PC-9 (cell line): ENCODE measurements around the gene ZNF574. TPM values are rescaled to one million over a fixed set of nuclear protein-coding genes. Genes with fewer than 3 reads are reported as not detected.
A peak's percentile ranks its signal among the peaks of the same experiment; 100 is the strongest.

Experiments
- BruUV-seq: library from RNA; stranded (reverse); fragments of 400-500 nt; replicated peaks from 2 replicates; lab custom pipeline; 2021; lab: Mats Ljungman, UMichigan
- CTCF ChIA-PET: fragments of 300-600 bp; sonication (Branson Sonifier 250); formaldehyde crosslinking; loops from one replicate; lab custom pipeline; 2022; ENCODE audit warnings: antibody characterized with exemption; lab: Charles Lee
- POLR2A ChIA-PET: fragments of 300-600 bp; sonication (Branson Sonifier 250); formaldehyde crosslinking; loops from one replicate; lab custom pipeline; 2022; ENCODE audit warnings: antibody characterized with exemption; ENCODE audit not compliant: unreplicated experiment; lab: Charles Lee
- DNase-seq, 2 experiments: peaks; one replicate each; pipeline versions ENCODE4 v3.0.0 to v3.0.0-alpha.2; 2015 to 2022; ENCODE audit warnings: mixed read lengths in 1 of 2
- H2AFZ ChIP-seq: fragments of 200-600 bp; sonication (generic); 2 replicates; pipeline ENCODE4 v1.8.1; 2017; ENCODE audit warnings: antibody characterized with exemption
- H3F3A ChIP-seq: fragments of 200-600 bp; sonication (generic); 2 replicates; pipeline ENCODE4 v1.8.1; 2017; ENCODE audit warnings: antibody characterized with exemption, mild to moderate bottlenecking, low read depth; ENCODE audit not compliant: insufficient read depth
- H3K27ac ChIP-seq: fragments of 200-600 bp; sonication (generic); 2 replicates; pipeline ENCODE4 v1.6.1; 2016; ENCODE audit warnings: mixed run types
- H3K27me3 ChIP-seq: fragments of 200-600 bp; sonication (generic); 2 replicates; pipeline ENCODE4 v1.6.1; 2016; ENCODE audit warnings: low read depth, mixed run types; ENCODE audit not compliant: insufficient read depth
- H3K36me3 ChIP-seq: fragments of 200-600 bp; sonication (generic); 2 replicates; pipeline ENCODE4 v1.6.1; 2016; ENCODE audit warnings: low read depth, mixed run types
- H3K4me1 ChIP-seq: fragments of 200-600 bp; sonication (generic); replicated peaks from 2 replicates; pipeline ENCODE4 v1.6.1; 2016; ENCODE audit warnings: mixed run types; ENCODE audit not compliant: insufficient read depth
- H3K4me2 ChIP-seq: fragments of 200-600 bp; sonication (generic); 2 replicates; pipeline ENCODE4 v1.6.1; 2017; ENCODE audit warnings: mixed run types
- H3K4me3 ChIP-seq: fragments of 200-600 bp; sonication (generic); 2 replicates; pipeline ENCODE4 v1.6.1; 2016; ENCODE audit warnings: mixed run types
- H3K79me2 ChIP-seq: fragments of 200-600 bp; sonication (generic); 2 replicates; pipeline ENCODE4 v1.6.1; 2017; ENCODE audit warnings: low read depth, mixed run types
- H3K9me2 ChIP-seq: fragments of 200-600 bp; sonication (generic); 2 replicates; pipeline ENCODE4 v1.8.1; 2017; ENCODE audit warnings: mild to moderate bottlenecking; ENCODE audit not compliant: insufficient read depth
- H3K9me3 ChIP-seq: fragments of 200-600 bp; sonication (generic); 2 replicates; pipeline ENCODE4 v1.8.1; 2016; ENCODE audit warnings: low read depth; ENCODE audit not compliant: insufficient read depth
- H4K20me1 ChIP-seq: fragments of 200-600 bp; sonication (generic); 2 replicates; pipeline ENCODE4 v1.8.1; 2017; ENCODE audit not compliant: insufficient read depth
- CTCF ChIP-seq: fragments of 200-600 bp; sonication (generic); conservative IDR thresholded peaks from 2 replicates; pipeline ENCODE4 v1.6.1; 2017; ENCODE audit warnings: mixed run types, antibody characterized with exemption, mild to moderate bottlenecking, moderate library complexity
- EZH2 ChIP-seq: fragments of 200-600 bp; sonication (generic); IDR thresholded peaks from 2 replicates; pipeline ENCODE4 v1.8.0; 2017; ENCODE audit warnings: antibody characterized with exemption, low read depth
- intact Hi-C: fragments of 100-400 bp; cut with micrococcal nuclease; formaldehyde crosslinking; loops from one replicate; pipeline ENCODE4 v1.10.0; 2022; ENCODE audit not compliant: unreplicated experiment
- total RNA-seq: library from RNA; stranded (reverse); gene quantifications from 2 replicates; pipeline ENCODE4 v1.2.3, GENCODE V29; 2021

The ZNF574 gene
- total RNA-seq, 1 experiment from 2014 or later = 19.4 TPM

GRCh38 chr19:42030645-42031440 lies 45.1 kb upstream of the ZNF574 start:
- no peaks in the 10 kb centered on the region for H3K79me2 ChIP-seq
- TF ChIP-seq EZH2 = no peak
- no peak for TF ChIP-seq CTCF
- no peak overlapping the region for H3K4me3 ChIP-seq
- BruUV-seq = no TSS peak
- H3K36me3 ChIP-seq = no peaks in the 10 kb centered on the region
- intact Hi-C loops = loop anchor here (5.0 kb wide), 1 partner anchor 46 kb away; the partner anchor contains the start of gene ZNF574
- H3K27ac ChIP-seq = no peak overlapping the region
- no peak for DNase-seq
- no peaks in the 10 kb centered on the region for H3K9me3 ChIP-seq
- no peaks in the 10 kb centered on the region for H3K9me2 ChIP-seq
- H2AFZ ChIP-seq = no peak overlapping the region
- no peaks in the 10 kb centered on the region for H3F3A ChIP-seq
- H4K20me1 ChIP-seq = no peaks in the 10 kb centered on the region
- H3K27me3 ChIP-seq = peaks cover 15% of the 10 kb centered on the region; the same call in 1 of the 2 replicates
- ChIA-PET CTCF (interaction anchor here (0.6 kb wide), 1 partner anchor 955 kb away, joined by 4 read pairs; no protein-coding TSS in a partner anchor), POLR2A (interaction anchor here (0.6 kb wide), 1 partner anchor 189 kb away, joined by 3 read pairs; no protein-coding TSS in a partner anchor)
- no peak overlapping the region for H3K4me2 ChIP-seq
- no peaks in the 10 kb centered on the region; the same call in 1 of the 2 replicates for H3K4me1 ChIP-seq

DNA sequence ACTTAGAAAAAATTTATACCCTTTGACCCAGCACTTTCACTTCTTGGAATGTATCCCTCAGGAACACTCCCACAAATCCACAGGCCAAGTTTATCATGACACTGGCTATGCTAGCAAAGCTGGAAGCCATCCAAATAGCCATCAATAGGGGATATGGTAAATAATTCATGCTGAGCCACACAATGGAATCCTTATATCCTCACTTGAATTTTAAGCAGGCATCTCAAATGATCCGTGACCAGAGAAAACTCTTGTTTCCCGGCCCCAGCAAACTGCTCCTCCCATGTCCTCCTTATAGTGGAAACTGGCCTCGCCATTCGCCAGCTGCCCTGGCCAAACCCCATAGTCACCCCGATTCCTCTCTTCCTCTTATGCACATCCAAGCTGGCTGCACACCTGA lies 43.5 kb upstream of the ZNF574 start:
- Histone ChIP-seq H3K4me1 (no peaks in the 10 kb centered on the region; the same call in 1 of the 2 replicates), H3K4me2 (no peak overlapping the region), H3K27me3 (peaks cover 14% of the 10 kb centered on the region; the same call in 1 of the 2 replicates), H3F3A (no peaks in the 10 kb centered on the region), H3K36me3 (no peaks in the 10 kb centered on the region), H3K9me2 (no peaks in the 10 kb centered on the region), H3K79me2 (no peaks in the 10 kb centered on the region), H3K4me3 (no peak overlapping the region), H3K27ac (no peak overlapping the region), H4K20me1 (no peaks in the 10 kb centered on the region), H2AFZ (no peak overlapping the region), H3K9me3 (no peaks in the 10 kb centered on the region)
- POLR2A ChIA-PET = no interaction called here
- DNase-seq = peak in 1 of 2 experiments; percentile 39
- no peak for TF ChIP-seq EZH2
- no peak for TF ChIP-seq CTCF
- no TSS peak for BruUV-seq
- CTCF ChIA-PET = no interaction called here
- intact Hi-C loops = loop anchor here (5.0 kb wide), 1 partner anchor 45 kb away; the partner anchor contains the start of gene ZNF574

DNA sequence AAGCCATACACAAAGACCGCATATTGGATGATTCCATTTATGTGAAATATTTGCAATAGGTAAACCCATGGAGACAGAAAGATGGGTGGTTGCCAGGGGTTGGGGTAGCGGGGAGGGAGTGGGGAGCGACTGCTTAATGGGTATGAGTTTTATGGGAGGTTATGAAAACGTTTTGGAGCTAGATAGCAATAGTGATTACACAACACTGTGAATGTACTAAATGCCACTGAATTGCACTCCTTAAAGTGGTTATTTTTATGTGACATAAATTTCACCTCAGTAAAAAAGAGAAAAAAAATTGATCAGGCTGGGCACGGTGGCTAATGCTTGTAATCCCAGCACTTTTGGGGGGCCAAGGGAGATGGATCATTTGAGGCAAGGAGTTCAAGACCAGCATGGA lies 42.6 kb upstream of the ZNF574 start:
- no peak for TF ChIP-seq CTCF
- no peak for TF ChIP-seq EZH2
- H4K20me1 ChIP-seq = no peaks in the 10 kb centered on the region
- no peak overlapping the region for H3K27ac ChIP-seq
- H3K4me3 ChIP-seq = no peak overlapping the region
- no peaks in the 10 kb centered on the region; the same call in 1 of the 2 replicates for H3K4me1 ChIP-seq
- no peaks in the 10 kb centered on the region for H3K79me2 ChIP-seq
- ChIA-PET CTCF (interaction anchor here (0.7 kb wide), 1 partner anchor 185 kb away, joined by 16 read pairs; no protein-coding TSS in a partner anchor), POLR2A (no interaction called here)
- H2AFZ ChIP-seq = no peak overlapping the region
- no TSS peak for BruUV-seq
- peaks cover 4% of the 10 kb centered on the region; the same call in 1 of the 2 replicates for H3K27me3 ChIP-seq
- no peaks in the 10 kb centered on the region for H3F3A ChIP-seq
- H3K9me2 ChIP-seq = no peaks in the 10 kb centered on the region
- H3K4me2 ChIP-seq = no peak overlapping the region
- H3K9me3 ChIP-seq = no peaks in the 10 kb centered on the region
- intact Hi-C loops = loop anchor here (5.0 kb wide), 1 partner anchor 44 kb away; the partner anchor contains the start of gene ZNF574
- DNase-seq = no peak
- H3K36me3 ChIP-seq = no peaks in the 10 kb centered on the region
